Measurements from ENCODE around the gene MTERF4.

GRCh38 chr2:241069821-241070281, 32.2 kb downstream of the MTERF4 start:
- TF ChIP-seq GATAD1 (CRISPR knock-in tag; IDR thresholded peaks at IDR 0.05): no peak
- TF ChIP-seq CTCF (CRISPR knock-in tag; IDR thresholded peaks at IDR 0.05): no peak
